ENCODE results near the gene SRC.

The SRC gene

GRCh38 chr20:37362231-37362792, 16.4 kb downstream of the SRC start:
- Histone ChIP-seq H3K79me2 (ENCODE audit: insufficient read depth, low read depth) (no peaks in the 10 kb centered on the region), H3K4me1 (ENCODE audit: low read depth, poor library complexity, severe bottlenecking) (peaks cover 8% of the 10 kb centered on the region), H3K27ac (no peak overlapping the region), H3K36me3 (ENCODE audit: insufficient read depth) (no peaks in the 10 kb centered on the region), H3K27me3 (ENCODE audit: insufficient read depth, low read depth) (peaks cover 7% of the 10 kb centered on the region; the same call in 1 of the 2 replicates), H4K20me1 (ENCODE audit: insufficient read depth) (no peaks in the 10 kb centered on the region), H3K4me2 (no peak overlapping the region), H3K4me3 (IDR thresholded peaks at IDR 0.05; ENCODE audit: insufficient read depth, low read depth, low read length) (no peak overlapping the region), H3K9ac (no peak overlapping the region), H2AFZ (ENCODE audit: low read depth) (no peak overlapping the region)
- no peak for TF ChIP-seq CTCF (conservative IDR thresholded peaks at IDR 0.05; ENCODE audit: low read depth, low read length)

DNA sequence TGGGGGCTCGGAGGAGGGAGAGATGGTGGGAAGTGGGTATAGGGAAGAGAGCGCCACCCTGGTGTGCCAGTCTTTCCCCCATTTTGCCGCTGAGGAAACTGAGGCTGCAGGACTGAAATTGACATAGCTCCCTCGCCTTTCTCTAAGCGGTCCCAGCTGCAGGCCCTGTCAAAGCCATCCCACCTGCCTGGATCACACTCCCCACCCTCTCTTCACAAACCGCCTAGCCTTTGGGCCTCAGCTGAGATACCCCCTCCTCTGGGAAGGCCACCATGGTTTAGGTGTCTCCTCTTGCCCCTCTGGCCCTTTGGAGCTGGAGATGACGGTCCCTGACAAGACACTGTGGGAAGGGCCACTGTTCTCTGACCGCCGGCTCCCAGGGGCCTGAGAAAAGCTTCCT, 16.9 kb downstream of the SRC start:
- H3K9ac ChIP-seq: no peak overlapping the region
- H4K20me1 ChIP-seq (ENCODE audit: insufficient read depth): no peaks in the 10 kb centered on the region
- no peak overlapping the region for H3K4me2 ChIP-seq
- H3K36me3 ChIP-seq (ENCODE audit: insufficient read depth): no peaks in the 10 kb centered on the region
- H3K79me2 ChIP-seq (ENCODE audit: insufficient read depth, low read depth): no peaks in the 10 kb centered on the region
- H3K27ac ChIP-seq: no peak overlapping the region
- H3K4me1 ChIP-seq (ENCODE audit: low read depth, poor library complexity, severe bottlenecking): peaks cover 8% of the 10 kb centered on the region
- no peak for TF ChIP-seq CTCF (conservative IDR thresholded peaks at IDR 0.05; ENCODE audit: low read depth, low read length)
- no peak overlapping the region for H2AFZ ChIP-seq (ENCODE audit: low read depth)
- no peak overlapping the region for H3K4me3 ChIP-seq (IDR thresholded peaks at IDR 0.05; ENCODE audit: insufficient read depth, low read depth, low read length)
- H3K27me3 ChIP-seq (ENCODE audit: insufficient read depth, low read depth): peaks cover 7% of the 10 kb centered on the region; the same call in 1 of the 2 replicates

DNA sequence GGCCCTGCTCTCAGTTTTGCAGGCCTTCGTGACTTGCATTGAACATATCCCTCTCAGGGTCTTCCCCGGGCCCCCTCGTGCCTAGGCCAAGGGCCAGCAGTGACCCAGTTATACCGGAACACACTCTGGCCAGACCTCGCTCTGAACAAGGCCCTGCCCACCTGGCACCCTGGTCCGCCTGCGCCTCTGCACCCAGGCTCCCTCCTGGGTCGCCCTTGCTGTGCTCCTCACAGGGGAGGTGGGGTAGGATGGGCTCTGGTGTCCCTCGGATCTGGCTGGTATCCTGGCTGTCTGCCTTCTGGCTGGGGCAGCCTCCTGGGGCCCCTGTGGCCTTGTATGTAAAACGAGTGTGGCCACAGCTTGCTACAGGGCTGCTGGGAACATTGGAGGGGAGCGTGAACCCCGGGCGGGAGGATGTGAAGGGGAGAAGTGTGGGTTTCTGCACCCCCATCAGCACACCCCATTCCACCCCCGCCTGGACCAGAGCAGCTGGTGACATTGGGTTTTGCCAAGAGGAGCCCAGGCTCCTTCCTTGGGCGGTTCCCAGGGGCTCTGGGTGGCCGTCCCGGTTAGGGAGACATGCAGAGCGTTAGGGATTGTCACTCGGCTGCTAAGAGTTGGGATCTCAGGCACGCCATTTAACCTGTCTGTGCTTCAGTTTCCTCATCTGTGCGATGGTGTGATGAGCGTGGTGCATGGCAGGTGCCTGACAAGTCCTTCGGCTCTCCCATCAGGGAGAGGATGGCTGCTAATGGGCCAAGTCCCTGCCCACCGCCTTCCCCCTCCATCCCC, 17.5 kb downstream of the SRC start:
- Histone ChIP-seq H4K20me1 (ENCODE audit: insufficient read depth) (no peaks in the 10 kb centered on the region), H3K4me3 (IDR thresholded peaks at IDR 0.05; ENCODE audit: insufficient read depth, low read depth, low read length) (no peak overlapping the region), H3K36me3 (ENCODE audit: insufficient read depth) (no peaks in the 10 kb centered on the region), H3K9ac (no peak overlapping the region), H3K27ac (no peak overlapping the region), H3K4me2 (no peak overlapping the region), H3K4me1 (ENCODE audit: low read depth, poor library complexity, severe bottlenecking) (peaks cover 8% of the 10 kb centered on the region), H3K27me3 (ENCODE audit: insufficient read depth, low read depth) (peaks cover 7% of the 10 kb centered on the region; the same call in 1 of the 2 replicates), H2AFZ (ENCODE audit: low read depth) (no peak overlapping the region), H3K79me2 (ENCODE audit: insufficient read depth, low read depth) (no peaks in the 10 kb centered on the region)
- no peak for TF ChIP-seq CTCF (conservative IDR thresholded peaks at IDR 0.05; ENCODE audit: low read depth, low read length)

GRCh38 chr20:37364013-37364926, 18.3 kb downstream of the SRC start:
- H3K79me2 ChIP-seq (ENCODE audit: insufficient read depth, low read depth): no peaks in the 10 kb centered on the region
- H3K27me3 ChIP-seq (ENCODE audit: insufficient read depth, low read depth): peaks cover 5% of the 10 kb centered on the region; the same call in 1 of the 2 replicates
- H3K36me3 ChIP-seq (ENCODE audit: insufficient read depth): no peaks in the 10 kb centered on the region
- H2AFZ ChIP-seq (ENCODE audit: low read depth): no peak overlapping the region
- no peaks in the 10 kb centered on the region for H4K20me1 ChIP-seq (ENCODE audit: insufficient read depth)
- TF ChIP-seq CTCF (conservative IDR thresholded peaks at IDR 0.05; ENCODE audit: low read depth, low read length): no peak
- no peak overlapping the region for H3K4me3 ChIP-seq (IDR thresholded peaks at IDR 0.05; ENCODE audit: insufficient read depth, low read depth, low read length)
- peaks cover 8% of the 10 kb centered on the region for H3K4me1 ChIP-seq (ENCODE audit: low read depth, poor library complexity, severe bottlenecking)
- no peak overlapping the region for H3K4me2 ChIP-seq
- no peak overlapping the region for H3K27ac ChIP-seq
- no peak overlapping the region for H3K9ac ChIP-seq

Data from KMS-11 (cell line).